Nephron (organoid): ENCODE results near the gene NLRP6.
A peak's percentile ranks its signal among the peaks of the same experiment; 100 is the strongest.
"Not testable (repeated sequence)": the region's sequence is repeated elsewhere in the genome, so short reads cannot be mapped to it uniquely, and the experiment has no call there.

Experiments used
- H3K27ac Mint-ChIP-seq, 3 experiments: 2 replicates each; pipeline ENCODE4 v1.8.0; 2020; ENCODE audit warnings: mixed read lengths in 3 of 3, mild to moderate bottlenecking in 2 of 3, moderate library complexity in 1 of 3
- H3K27me3 Mint-ChIP-seq: 2 replicates; pipeline ENCODE4 v1.8.0; 2021; ENCODE audit warnings: low read depth, mild to moderate bottlenecking, moderate library complexity, mixed read lengths
- H3K36me3 Mint-ChIP-seq: 2 replicates; pipeline ENCODE4 v1.8.0; 2020; ENCODE audit warnings: low read depth, mixed read lengths
- H3K4me1 Mint-ChIP-seq: 2 replicates; pipeline ENCODE4 v1.8.0; 2020; ENCODE audit warnings: mixed read lengths
- H3K4me3 Mint-ChIP-seq, 3 experiments: 2 replicates each; pipeline ENCODE4 v1.8.0; 2020; ENCODE audit warnings: mild to moderate bottlenecking in 3 of 3, mixed read lengths in 3 of 3, moderate library complexity in 2 of 3
- H3K9me3 Mint-ChIP-seq: 2 replicates; pipeline ENCODE4 v1.8.0; 2020; ENCODE audit warnings: mixed read lengths
- CTCF ChIP-seq, 3 experiments: fragments of 200-600 bp; sonication (generic); IDR thresholded peaks; one replicate each; pipeline ENCODE4 v1.5.0; 2021; ENCODE audit warnings: antibody characterized with exemption in 3 of 3; ENCODE audit not compliant: unreplicated experiment in 3 of 3

The NLRP6 gene

GRCh38 chr11:235997-236773 is 42.0 kb upstream of the NLRP6 start, which contains the start of gene SIRT3:
Gene SIRT3 (minus strand): TSS chr11:236342. CDS start chr11:236328, 14 bp downstream.
- H3K27me3 Mint-ChIP-seq = no peaks in the 10 kb centered on the region
- H3K27ac Mint-ChIP-seq = peak within 1 kb of the TSS; percentile 95 to 99 (median 96)
- peak within 1 kb of the TSS; percentile 98 to 100 (median 99) for H3K4me3 Mint-ChIP-seq
- H3K9me3 Mint-ChIP-seq = no peaks in the 10 kb centered on the region
- peaks cover 17% of the 10 kb centered on the region for H3K4me1 Mint-ChIP-seq
- TF ChIP-seq CTCF (IDR thresholded peaks at IDR 0.05; ENCODE audit: unreplicated experiment in 3 of 3) = peak; percentile 12 to 26 (median 13)
- H3K36me3 Mint-ChIP-seq = peaks cover 14% of the 10 kb centered on the region

- H3K4me3 Mint-ChIP-seq = peak within 1 kb of the TSS; percentile 98 to 100 (median 99)
Observed at GRCh38 chr11:236774-237767, 41.1 kb upstream of the NLRP6 start, which contains the start of gene PSMD13. Gene PSMD13 (plus strand): TSS chr11:236976. CDS start chr11:237050, 74 bp downstream.

GRCh38 chr11:238346-238745 is 39.9 kb upstream of the NLRP6 start:
- Mint-ChIP-seq H3K36me3 (peaks cover 25% of the 10 kb centered on the region), H3K4me3 (peak overlapping the region; percentile 98 to 100 (median 99)), H3K4me1 (peaks cover 24% of the 10 kb centered on the region), H3K27ac (peak overlapping the region in 1 of 3 experiments; percentile 99)
- H3K9me3 Mint-ChIP-seq, H3K27me3 Mint-ChIP-seq: not testable (repeated sequence)

More at GRCh38 chr11:236774-237767, 41.1 kb upstream of the NLRP6 start, which contains the start of gene PSMD13:
- no peaks in the 10 kb centered on the region for H3K27me3 Mint-ChIP-seq
- peak within 1 kb of the TSS; percentile 95 to 99 (median 96) for H3K27ac Mint-ChIP-seq
- H3K4me1 Mint-ChIP-seq = peaks cover 23% of the 10 kb centered on the region
- TF ChIP-seq CTCF (IDR thresholded peaks at IDR 0.05; ENCODE audit: unreplicated experiment in 3 of 3) = peak in 1 of 3 experiments; percentile 6
- peaks cover 23% of the 10 kb centered on the region for H3K36me3 Mint-ChIP-seq
- no peaks in the 10 kb centered on the region for H3K9me3 Mint-ChIP-seq

- no peak for TF ChIP-seq CTCF (IDR thresholded peaks at IDR 0.05; ENCODE audit: unreplicated experiment in 3 of 3)
- no peak overlapping the region for H3K4me3 Mint-ChIP-seq
- no peak overlapping the region for H3K27ac Mint-ChIP-seq
- no peaks in the 10 kb centered on the region for H3K9me3 Mint-ChIP-seq
- H3K4me1 Mint-ChIP-seq = peaks cover 21% of the 10 kb centered on the region
- no peaks in the 10 kb centered on the region for H3K27me3 Mint-ChIP-seq
- peaks cover 35% of the 10 kb centered on the region for H3K36me3 Mint-ChIP-seq
Observed at GRCh38 chr11:240315-240714, 37.9 kb upstream of the NLRP6 start.

- no peak for TF ChIP-seq CTCF (IDR thresholded peaks at IDR 0.05; ENCODE audit: unreplicated experiment in 3 of 3)
Observed at GRCh38 chr11:241634-242033, 36.6 kb upstream of the NLRP6 start.

GRCh38 chr11:244376-244775 is 33.8 kb upstream of the NLRP6 start:
- Mint-ChIP-seq H3K27ac (no peak overlapping the region), H3K27me3 (no peaks in the 10 kb centered on the region), H3K36me3 (peaks cover 74% of the 10 kb centered on the region), H3K4me1 (peaks cover 7% of the 10 kb centered on the region), H3K9me3 (no peaks in the 10 kb centered on the region), H3K4me3 (no peak overlapping the region)
- no peak for TF ChIP-seq CTCF (IDR thresholded peaks at IDR 0.05; ENCODE audit: unreplicated experiment in 3 of 3)

More at GRCh38 chr11:241634-242033, 36.6 kb upstream of the NLRP6 start:
- Mint-ChIP-seq H3K4me3 (peak overlapping the region; percentile 19 to 26 (median 26)), H3K27me3 (no peaks in the 10 kb centered on the region), H3K4me1 (peaks cover 16% of the 10 kb centered on the region), H3K27ac (peak overlapping the region in 1 of 3 experiments; percentile 67), H3K9me3 (no peaks in the 10 kb centered on the region), H3K36me3 (peaks cover 48% of the 10 kb centered on the region)
